Loucy (cell line): Measurements from ENCODE around the gene KCNG3.

Experiments used
- H2AFZ ChIP-seq: fragments of 200-600 bp; sonication (generic); 2 replicates; pipeline ENCODE4 v1.6.0; 2016; ENCODE audit warnings: antibody characterized with exemption, mild to moderate bottlenecking, low read length, moderate library complexity
- H3F3A ChIP-seq: fragments of 200-600 bp; 2 replicates; pipeline ENCODE4 v1.6.0; 2016; ENCODE audit warnings: antibody characterized with exemption, low read depth, mild to moderate bottlenecking
- H3K27me3 ChIP-seq: fragments of 200-600 bp; sonication (generic); 2 replicates; pipeline ENCODE4 v1.6.1; 2014; ENCODE audit warnings: low read length, mild to moderate bottlenecking; ENCODE audit not compliant: insufficient read depth, poor library complexity, severe bottlenecking
- H3K36me3 ChIP-seq: fragments of 200-600 bp; sonication (generic); 2 replicates; pipeline ENCODE4 v1.6.1; 2016; ENCODE audit warnings: low read length; ENCODE audit not compliant: insufficient read depth
- H3K4me1 ChIP-seq: fragments of 200-600 bp; sonication (generic); 2 replicates; pipeline ENCODE4 v1.5.1; 2014; ENCODE audit warnings: low read length, mild to moderate bottlenecking; ENCODE audit not compliant: insufficient read depth, poor library complexity, severe bottlenecking
- H3K4me2 ChIP-seq: fragments of 200-600 bp; sonication (generic); 2 replicates; pipeline ENCODE4 v1.6.0; 2014; ENCODE audit warnings: antibody characterized with exemption, low read length, low read depth, mild to moderate bottlenecking; ENCODE audit not compliant: poor library complexity, severe bottlenecking
- H3K4me3 ChIP-seq: fragments of 200-600 bp; sonication (generic); 2 replicates; pipeline ENCODE4 v1.5.1; 2014; ENCODE audit warnings: low read length, mild to moderate bottlenecking, mixed read lengths; ENCODE audit not compliant: poor library complexity, severe bottlenecking
- H3K79me2 ChIP-seq: fragments of 200-600 bp; sonication (generic); 2 replicates; pipeline ENCODE4 v1.6.1; 2014; ENCODE audit warnings: low read length; ENCODE audit not compliant: insufficient read depth
- H3K9ac ChIP-seq: fragments of 200-600 bp; sonication (generic); 2 replicates; pipeline ENCODE4 v1.6.0; 2014; ENCODE audit warnings: mild to moderate bottlenecking, low read depth, low read length, moderate library complexity; ENCODE audit not compliant: poor library complexity, severe bottlenecking
- H3K9me2 ChIP-seq: fragments of 200-600 bp; sonication (generic); replicated peaks from 2 replicates; pipeline ENCODE4 v1.6.1; 2016; ENCODE audit warnings: low read depth, low read length, mixed read lengths
- H3K9me3 ChIP-seq: fragments of 200-600 bp; sonication (generic); 2 replicates; pipeline ENCODE4 v1.6.1; 2014; ENCODE audit warnings: mild to moderate bottlenecking, antibody characterized with exemption, low read length, low read depth; ENCODE audit not compliant: insufficient read depth
- H4K20me1 ChIP-seq: fragments of 200-600 bp; sonication (generic); 2 replicates; pipeline ENCODE4 v1.6.0; 2014; ENCODE audit warnings: antibody characterized with exemption, low read length, mild to moderate bottlenecking; ENCODE audit not compliant: insufficient read depth, poor library complexity, severe bottlenecking
- CTCF ChIP-seq: fragments of 200-600 bp; sonication (generic); conservative IDR thresholded peaks from 2 replicates; pipeline ENCODE4 v1.5.1; 2014; ENCODE audit warnings: mild to moderate bottlenecking, antibody characterized with exemption, low read length
- EZH2phosphoT487 ChIP-seq: fragments of 200-600 bp; IDR thresholded peaks from 2 replicates; pipeline ENCODE4 v1.6.1; 2018; ENCODE audit warnings: antibody characterized with exemption, mild to moderate bottlenecking, moderate library complexity, borderline replicate concordance

The KCNG3 gene

GRCh38 chr2:42463570-42463969 lies 30.2 kb downstream of the KCNG3 start:
- Histone ChIP-seq H4K20me1 (no peaks in the 10 kb centered on the region), H2AFZ (no peak overlapping the region), H3K79me2 (no peaks in the 10 kb centered on the region), H3K4me3 (no peak overlapping the region), H3F3A (no peaks in the 10 kb centered on the region), H3K27me3 (no peaks in the 10 kb centered on the region), H3K9me3 (no peaks in the 10 kb centered on the region), H3K9me2 (no peaks in the 10 kb centered on the region), H3K4me2 (no peak overlapping the region), H3K36me3 (no peaks in the 10 kb centered on the region), H3K9ac (no peak overlapping the region), H3K4me1 (no peaks in the 10 kb centered on the region)
- TF ChIP-seq CTCF (no peak), EZH2phosphoT487 (no peak)

- no peaks in the 10 kb centered on the region for H3K36me3 ChIP-seq
- H3K79me2 ChIP-seq = no peaks in the 10 kb centered on the region
- H4K20me1 ChIP-seq = no peaks in the 10 kb centered on the region
- no peaks in the 10 kb centered on the region for H3F3A ChIP-seq
- no peak overlapping the region for H3K4me2 ChIP-seq
- H3K27me3 ChIP-seq = no peaks in the 10 kb centered on the region
- no peak overlapping the region for H3K4me3 ChIP-seq
- no peak for TF ChIP-seq EZH2phosphoT487
- TF ChIP-seq CTCF = no peak
- no peak overlapping the region for H3K9ac ChIP-seq
- H3K9me2 ChIP-seq = no peaks in the 10 kb centered on the region
- H3K9me3 ChIP-seq = no peaks in the 10 kb centered on the region
- H2AFZ ChIP-seq = no peak overlapping the region
- no peaks in the 10 kb centered on the region for H3K4me1 ChIP-seq
These were observed 34.5 kb downstream of the KCNG3 start for GRCh38 chr2:42459296-42459695.

- Histone ChIP-seq H3K4me1 (no peaks in the 10 kb centered on the region), H3K27me3 (no peaks in the 10 kb centered on the region), H4K20me1 (no peaks in the 10 kb centered on the region), H3F3A (no peaks in the 10 kb centered on the region), H3K9ac (no peak overlapping the region), H3K4me2 (no peak overlapping the region), H3K9me3 (no peaks in the 10 kb centered on the region), H3K36me3 (no peaks in the 10 kb centered on the region), H3K4me3 (no peak overlapping the region), H3K79me2 (no peaks in the 10 kb centered on the region), H2AFZ (no peak overlapping the region), H3K9me2 (no peaks in the 10 kb centered on the region)
- TF ChIP-seq EZH2phosphoT487 (no peak), CTCF (no peak)
These were observed 35.4 kb downstream of the KCNG3 start for GRCh38 chr2:42458396-42458795.
